ENCODE data around the gene DDX10. TPM values are rescaled to one million over a fixed set of nuclear protein-coding genes. Genes with fewer than 3 reads are reported as not detected.

Gene DDX10
- polyA plus RNA-seq, 1 donor from 2014 or later, result 15.9 TPM

GRCh38 chr11:108904480-108904879 is 239.6 kb downstream of the DDX10 start:
- H2AFZ ChIP-seq (ENCODE audit: low read depth, low read length), result no peak overlapping the region
- H3K9me2 ChIP-seq (ENCODE audit: insufficient read depth, low read length), result no peaks in the 10 kb centered on the region
- TF ChIP-seq EZH2 (IDR thresholded peaks at IDR 0.05; ENCODE audit: borderline replicate concordance, insufficient read depth, low read length, poor library complexity, severe bottlenecking), result no peak
- no peaks in the 10 kb centered on the region for H3K79me2 ChIP-seq (replicated peaks; ENCODE audit: insufficient read depth, low read length)
- H3K9ac ChIP-seq (ENCODE audit: low read length), result no peak overlapping the region
- H3K9me3 ChIP-seq (ENCODE audit: low read length), result no peaks in the 10 kb centered on the region
- H3K27me3 ChIP-seq (ENCODE audit: insufficient read depth, low read depth, low read length), result no peaks in the 10 kb centered on the region
- H3K36me3 ChIP-seq (ENCODE audit: insufficient read depth, low read length), result no peaks in the 10 kb centered on the region
- no peaks in the 10 kb centered on the region for H3F3A ChIP-seq (ENCODE audit: insufficient read depth, low read length, poor library complexity, severe bottlenecking)
- H4K20me1 ChIP-seq (ENCODE audit: insufficient read depth), result no peaks in the 10 kb centered on the region
- no peak overlapping the region for H3K27ac ChIP-seq (ENCODE audit: low read length)
- H3K4me2 ChIP-seq (ENCODE audit: low read length), result no peak overlapping the region
- H3K4me3 ChIP-seq (ENCODE audit: low read length), result no peak overlapping the region

DNA sequence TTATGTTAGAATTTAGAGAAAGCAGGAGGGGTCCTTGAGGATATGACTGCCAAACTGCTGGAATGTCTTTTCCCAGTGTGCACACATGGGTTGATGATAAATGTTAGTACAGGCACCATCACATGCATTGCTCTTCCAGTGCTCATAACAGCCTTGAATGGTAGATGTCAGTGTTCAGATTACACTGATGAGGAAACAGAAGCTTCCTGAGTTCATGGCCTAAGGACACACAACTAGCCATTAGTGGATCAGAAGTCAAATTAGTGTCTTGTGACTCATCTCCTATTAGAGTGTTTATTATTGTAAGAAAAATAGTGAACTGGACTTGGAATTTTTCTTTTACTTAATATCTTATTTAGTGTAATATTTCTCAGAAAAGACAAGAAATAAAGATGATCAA is 241.5 kb downstream of the DDX10 start:
- Histone ChIP-seq H3K36me3 (ENCODE audit: insufficient read depth, low read length) (no peaks in the 10 kb centered on the region), H3K4me2 (ENCODE audit: low read length) (no peak overlapping the region), H2AFZ (ENCODE audit: low read depth, low read length) (no peak overlapping the region), H3K4me3 (ENCODE audit: low read length) (no peak overlapping the region), H3F3A (ENCODE audit: insufficient read depth, low read length, poor library complexity, severe bottlenecking) (no peaks in the 10 kb centered on the region), H4K20me1 (ENCODE audit: insufficient read depth) (no peaks in the 10 kb centered on the region), H3K79me2 (replicated peaks; ENCODE audit: insufficient read depth, low read length) (no peaks in the 10 kb centered on the region), H3K9me3 (ENCODE audit: low read length) (no peaks in the 10 kb centered on the region), H3K9me2 (ENCODE audit: insufficient read depth, low read length) (no peaks in the 10 kb centered on the region), H3K27ac (ENCODE audit: low read length) (no peak overlapping the region), H3K9ac (ENCODE audit: low read length) (no peak overlapping the region), H3K27me3 (ENCODE audit: insufficient read depth, low read depth, low read length) (no peaks in the 10 kb centered on the region)
- no peak for TF ChIP-seq MXI1 (conservative IDR thresholded peaks at IDR 0.05; ENCODE audit: poor library complexity, severe bottlenecking)
- TF ChIP-seq TAF1 (IDR thresholded peaks at IDR 0.05; ENCODE audit: low read depth), result no peak
- TF ChIP-seq EZH2 (IDR thresholded peaks at IDR 0.05; ENCODE audit: borderline replicate concordance, insufficient read depth, low read length, poor library complexity, severe bottlenecking), result no peak
- no peak for TF ChIP-seq POLR2AphosphoS5 (IDR thresholded peaks at IDR 0.05)
- no peak for TF ChIP-seq EP300 (conservative IDR thresholded peaks at IDR 0.05; ENCODE audit: poor library complexity, severe bottlenecking)

- H3K9me3 ChIP-seq (ENCODE audit: low read length), result no peaks in the 10 kb centered on the region
- no peaks in the 10 kb centered on the region for H3F3A ChIP-seq (ENCODE audit: insufficient read depth, low read length, poor library complexity, severe bottlenecking)
- H3K9me2 ChIP-seq (ENCODE audit: insufficient read depth, low read length), result no peaks in the 10 kb centered on the region
- no peaks in the 10 kb centered on the region for H4K20me1 ChIP-seq (ENCODE audit: insufficient read depth)
- no peak overlapping the region for H3K27ac ChIP-seq (ENCODE audit: low read length)
- H3K9ac ChIP-seq (ENCODE audit: low read length), result no peak overlapping the region
- no peaks in the 10 kb centered on the region for H3K27me3 ChIP-seq (ENCODE audit: insufficient read depth, low read depth, low read length)
- H3K4me2 ChIP-seq (ENCODE audit: low read length), result no peak overlapping the region
- H3K36me3 ChIP-seq (ENCODE audit: insufficient read depth, low read length), result no peaks in the 10 kb centered on the region
- H3K4me3 ChIP-seq (ENCODE audit: low read length), result no peak overlapping the region
- no peak overlapping the region for H2AFZ ChIP-seq (ENCODE audit: low read depth, low read length)
- TF ChIP-seq, protein P1, sequence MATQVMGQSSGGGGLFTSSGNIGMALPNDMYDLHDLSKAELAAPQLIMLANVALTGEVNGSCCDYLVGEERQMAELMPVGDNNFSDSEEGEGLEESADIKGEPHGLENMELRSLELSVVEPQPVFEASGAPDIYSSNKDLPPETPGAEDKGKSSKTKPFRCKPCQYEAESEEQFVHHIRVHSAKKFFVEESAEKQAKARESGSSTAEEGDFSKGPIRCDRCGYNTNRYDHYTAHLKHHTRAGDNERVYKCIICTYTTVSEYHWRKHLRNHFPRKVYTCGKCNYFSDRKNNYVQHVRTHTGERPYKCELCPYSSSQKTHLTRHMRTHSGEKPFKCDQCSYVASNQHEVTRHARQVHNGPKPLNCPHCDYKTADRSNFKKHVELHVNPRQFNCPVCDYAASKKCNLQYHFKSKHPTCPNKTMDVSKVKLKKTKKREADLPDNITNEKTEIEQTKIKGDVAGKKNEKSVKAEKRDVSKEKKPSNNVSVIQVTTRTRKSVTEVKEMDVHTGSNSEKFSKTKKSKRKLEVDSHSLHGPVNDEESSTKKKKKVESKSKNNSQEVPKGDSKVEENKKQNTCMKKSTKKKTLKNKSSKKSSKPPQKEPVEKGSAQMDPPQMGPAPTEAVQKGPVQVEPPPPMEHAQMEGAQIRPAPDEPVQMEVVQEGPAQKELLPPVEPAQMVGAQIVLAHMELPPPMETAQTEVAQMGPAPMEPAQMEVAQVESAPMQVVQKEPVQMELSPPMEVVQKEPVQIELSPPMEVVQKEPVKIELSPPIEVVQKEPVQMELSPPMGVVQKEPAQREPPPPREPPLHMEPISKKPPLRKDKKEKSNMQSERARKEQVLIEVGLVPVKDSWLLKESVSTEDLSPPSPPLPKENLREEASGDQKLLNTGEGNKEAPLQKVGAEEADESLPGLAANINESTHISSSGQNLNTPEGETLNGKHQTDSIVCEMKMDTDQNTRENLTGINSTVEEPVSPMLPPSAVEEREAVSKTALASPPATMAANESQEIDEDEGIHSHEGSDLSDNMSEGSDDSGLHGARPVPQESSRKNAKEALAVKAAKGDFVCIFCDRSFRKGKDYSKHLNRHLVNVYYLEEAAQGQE (IDR thresholded peaks at IDR 0.05; ENCODE audit: borderline replicate concordance), result no peak
- TF ChIP-seq EZH2 (IDR thresholded peaks at IDR 0.05; ENCODE audit: borderline replicate concordance, insufficient read depth, low read length, poor library complexity, severe bottlenecking) (no peak), POLR2AphosphoS5 (IDR thresholded peaks at IDR 0.05) (no peak), RAD21 (conservative IDR thresholded peaks at IDR 0.05) (no peak), TAF1 (IDR thresholded peaks at IDR 0.05; ENCODE audit: low read depth) (no peak), SMC3 (conservative IDR thresholded peaks at IDR 0.05; ENCODE audit: poor library complexity) (no peak), EP300 (conservative IDR thresholded peaks at IDR 0.05; ENCODE audit: poor library complexity, severe bottlenecking) (no peak), MXI1 (conservative IDR thresholded peaks at IDR 0.05; ENCODE audit: poor library complexity, severe bottlenecking) (no peak)
- TF ChIP-seq, protein P2, sequence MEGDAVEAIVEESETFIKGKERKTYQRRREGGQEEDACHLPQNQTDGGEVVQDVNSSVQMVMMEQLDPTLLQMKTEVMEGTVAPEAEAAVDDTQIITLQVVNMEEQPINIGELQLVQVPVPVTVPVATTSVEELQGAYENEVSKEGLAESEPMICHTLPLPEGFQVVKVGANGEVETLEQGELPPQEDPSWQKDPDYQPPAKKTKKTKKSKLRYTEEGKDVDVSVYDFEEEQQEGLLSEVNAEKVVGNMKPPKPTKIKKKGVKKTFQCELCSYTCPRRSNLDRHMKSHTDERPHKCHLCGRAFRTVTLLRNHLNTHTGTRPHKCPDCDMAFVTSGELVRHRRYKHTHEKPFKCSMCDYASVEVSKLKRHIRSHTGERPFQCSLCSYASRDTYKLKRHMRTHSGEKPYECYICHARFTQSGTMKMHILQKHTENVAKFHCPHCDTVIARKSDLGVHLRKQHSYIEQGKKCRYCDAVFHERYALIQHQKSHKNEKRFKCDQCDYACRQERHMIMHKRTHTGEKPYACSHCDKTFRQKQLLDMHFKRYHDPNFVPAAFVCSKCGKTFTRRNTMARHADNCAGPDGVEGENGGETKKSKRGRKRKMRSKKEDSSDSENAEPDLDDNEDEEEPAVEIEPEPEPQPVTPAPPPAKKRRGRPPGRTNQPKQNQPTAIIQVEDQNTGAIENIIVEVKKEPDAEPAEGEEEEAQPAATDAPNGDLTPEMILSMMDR (IDR thresholded peaks at IDR 0.05; ENCODE audit: poor library complexity, severe bottlenecking), result no peak
- H3K79me2 ChIP-seq (replicated peaks; ENCODE audit: insufficient read depth, low read length), result no peaks in the 10 kb centered on the region
Measured at GRCh38 chr11:108906826-108907225, 242.0 kb downstream of the DDX10 start.
